GM21390 (cell line): ENCODE results near the gene KIAA1191.
A peak's percentile ranks its signal among the peaks of the same experiment; 100 is the strongest.
"Not testable (repeated sequence)": the region's sequence is repeated elsewhere in the genome, so short reads cannot be mapped to it uniquely, and the experiment has no call there.

Experiments used
- ATAC-seq: cut with Tn5 transposase; IDR thresholded peaks from one replicate; pipeline ENCODE4 v1.9.1; 2021; ENCODE audit not compliant: unreplicated experiment

Gene KIAA1191

GRCh38 chr5:176361437-176362232 is at the start of gene KIAA1191:
Gene KIAA1191 (minus strand): TSS chr5:176361764. CDS start chr5:176359508, 2,256 bp downstream.
- peak; percentile 90 for ATAC-seq

DNA sequence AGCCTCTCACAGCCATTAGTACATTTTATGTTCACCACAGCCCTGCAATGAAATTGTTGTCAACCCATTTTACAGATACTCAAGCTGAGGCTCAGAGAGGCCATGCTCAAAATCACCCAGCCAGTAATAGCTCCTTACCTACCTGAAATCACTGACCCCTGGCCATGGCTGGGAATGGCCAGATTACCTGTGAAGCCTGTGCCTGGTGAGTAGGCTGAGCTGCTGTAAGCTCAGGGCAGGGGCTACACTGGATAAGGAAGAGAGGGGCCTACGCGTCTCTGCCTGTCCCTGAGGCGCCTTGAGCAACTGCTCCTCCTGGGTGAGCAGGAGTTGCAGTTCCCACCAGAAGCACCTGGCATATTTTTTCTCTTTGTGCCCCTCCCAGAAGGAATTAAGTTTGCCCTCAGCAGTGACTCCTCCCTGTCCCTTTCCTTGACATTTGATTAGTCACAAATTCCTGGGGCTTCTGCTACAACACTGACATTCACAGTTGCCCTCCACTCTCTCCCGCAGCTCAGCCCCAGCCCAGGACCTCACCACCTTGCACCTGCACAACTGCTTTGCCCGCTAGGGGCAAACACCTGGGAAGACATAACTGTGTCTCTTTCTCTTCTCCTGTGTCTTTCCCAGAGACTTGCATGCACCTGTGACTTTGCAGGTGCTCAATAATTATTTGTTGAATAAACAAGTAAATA is 49.1 kb upstream of the KIAA1191 start:
- no peak for ATAC-seq

GRCh38 chr5:176409765-176410164 is 48.2 kb upstream of the KIAA1191 start:
- no peak for ATAC-seq

GRCh38 chr5:176408590-176408989 is 47.0 kb upstream of the KIAA1191 start:
- no peak for ATAC-seq

DNA sequence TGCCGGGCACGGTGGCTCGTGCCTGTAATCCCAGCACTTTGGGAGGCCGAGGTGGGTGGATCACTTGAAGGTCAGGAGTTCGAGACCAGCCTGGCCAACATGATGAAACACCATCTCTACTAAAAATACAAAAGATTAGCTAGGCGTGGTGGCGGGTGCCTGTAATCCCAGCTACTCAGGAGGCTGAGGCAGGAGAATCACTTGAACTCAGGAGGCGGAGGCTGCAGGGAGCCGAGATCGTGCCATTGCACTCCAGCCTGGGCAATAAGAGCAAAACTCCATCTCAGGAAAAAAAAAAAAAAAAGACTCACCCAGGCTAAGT is 46.6 kb upstream of the KIAA1191 start:
- ATAC-seq: not testable (repeated sequence)

DNA sequence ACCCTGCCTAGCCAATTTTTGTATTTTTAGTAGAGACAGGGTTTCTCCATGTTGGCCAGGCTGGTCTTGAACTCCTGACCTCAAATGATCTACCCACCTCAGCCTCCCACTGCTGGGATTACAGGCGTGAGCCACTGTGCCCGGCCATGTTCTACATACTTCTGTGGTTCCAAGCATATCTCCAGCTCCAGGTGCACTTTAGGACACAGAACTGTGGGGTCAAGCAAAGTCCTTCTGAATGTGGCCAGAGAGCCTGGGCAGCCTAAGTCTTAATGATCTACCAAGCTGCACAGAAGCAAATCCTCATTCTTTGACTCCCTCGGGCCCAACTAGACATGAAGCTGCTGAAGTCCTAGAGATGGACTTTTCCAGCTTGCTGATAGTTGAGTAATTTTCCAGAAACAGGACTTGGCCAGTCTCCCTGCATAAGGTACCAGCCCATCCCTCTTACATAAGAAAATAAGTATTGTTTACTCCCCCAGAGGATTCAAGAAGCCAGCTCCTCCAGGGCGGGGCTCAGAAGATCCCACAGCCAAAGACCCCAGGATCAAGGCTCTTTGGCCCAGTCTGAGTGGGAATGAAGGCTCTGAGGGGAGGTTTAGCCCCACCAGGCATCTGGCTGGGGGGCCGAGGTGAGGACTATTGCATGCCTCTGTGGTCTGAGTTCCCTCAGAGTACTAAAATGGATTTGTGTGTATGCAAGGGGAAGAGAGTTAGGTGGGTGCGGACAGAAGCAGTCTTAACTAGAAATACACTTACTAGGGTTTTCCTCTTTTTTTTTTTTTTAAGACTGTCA is 46.1 kb upstream of the KIAA1191 start:
- ATAC-seq: no peak

DNA sequence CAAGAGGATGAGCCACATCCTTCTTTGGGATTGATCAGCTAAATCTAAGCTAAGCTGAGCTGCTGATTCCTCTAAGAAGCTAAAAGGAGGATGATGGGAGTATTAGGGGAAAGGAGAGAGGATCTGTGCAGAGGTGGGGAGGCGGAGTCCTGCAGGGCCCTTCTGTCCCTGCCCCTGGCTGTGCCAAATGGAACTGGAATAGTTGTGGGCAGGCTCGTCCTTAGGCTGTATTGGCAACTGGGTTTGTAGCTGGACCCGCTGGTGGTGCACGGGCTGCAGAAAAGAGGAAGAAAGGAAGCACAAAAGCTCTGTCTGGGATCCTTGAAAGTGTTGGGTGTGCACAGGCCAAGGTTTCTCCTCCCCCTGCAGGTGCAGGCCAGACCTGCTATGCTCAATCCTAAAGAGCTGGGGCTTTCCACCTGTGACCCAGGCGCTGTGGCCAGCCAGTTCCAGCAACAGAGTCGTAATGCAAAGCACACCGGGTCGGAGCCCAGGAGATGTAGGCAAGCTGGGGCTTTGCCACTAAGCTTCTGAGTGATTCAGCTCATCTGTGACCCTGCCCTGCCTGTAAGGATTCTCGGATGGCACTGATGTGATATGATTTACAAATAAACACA is 45.0 kb upstream of the KIAA1191 start:
- ATAC-seq: no peak

- no peak for ATAC-seq
Measured at GRCh38 chr5:176405656-176406435, 44.3 kb upstream of the KIAA1191 start.

DNA sequence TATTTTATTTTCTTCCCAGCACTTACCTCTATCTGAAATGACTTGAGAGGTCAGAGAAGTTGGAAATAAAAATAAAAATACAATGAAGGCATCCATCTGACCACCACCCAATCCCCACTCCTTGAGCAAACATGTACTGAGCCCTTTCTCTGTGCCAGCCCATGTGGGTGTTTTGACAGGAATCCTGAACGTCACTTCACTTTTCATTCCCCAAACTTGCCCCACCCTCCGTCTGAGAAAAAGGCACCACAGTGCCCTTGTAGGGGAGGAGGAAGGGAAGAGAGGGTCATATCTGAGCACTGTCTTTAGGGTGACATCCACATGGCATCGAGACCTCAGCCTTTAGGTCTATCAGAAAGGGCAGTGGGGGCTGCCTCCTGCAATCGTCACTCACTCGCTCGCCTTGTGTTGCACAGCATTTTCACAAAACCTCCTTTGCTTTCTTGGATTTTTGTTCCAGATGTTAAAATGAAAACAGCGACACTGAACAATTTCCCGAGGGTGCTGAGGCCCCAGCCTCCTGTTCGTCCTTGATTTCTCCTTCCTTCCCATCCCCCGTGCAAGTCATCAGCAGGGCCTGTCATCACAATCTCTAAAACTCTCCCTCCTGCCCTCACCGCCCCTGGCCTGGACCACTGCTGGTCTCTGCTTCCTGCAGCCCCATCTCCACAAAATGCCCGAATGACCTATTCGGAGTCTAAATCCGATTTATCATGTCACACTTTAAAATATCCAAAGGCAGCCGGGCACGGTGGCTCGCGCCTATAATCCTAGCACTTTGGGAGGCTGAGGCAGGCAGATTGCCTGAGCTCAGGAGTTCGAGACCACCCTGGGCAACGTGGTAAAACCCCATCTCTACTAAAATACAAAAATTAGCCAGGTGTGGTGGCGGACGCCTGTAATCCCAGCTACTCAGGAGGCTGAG is 40.0 kb upstream of the KIAA1191 start:
- ATAC-seq: no peak

- no peak for ATAC-seq
Measured at GRCh38 chr5:176400382-176401156, 39.0 kb upstream of the KIAA1191 start.

GRCh38 chr5:176397736-176398420 is 36.3 kb upstream of the KIAA1191 start:
- ATAC-seq: no peak

GRCh38 chr5:176396330-176396729 is 34.8 kb upstream of the KIAA1191 start:
- no peak for ATAC-seq

DNA sequence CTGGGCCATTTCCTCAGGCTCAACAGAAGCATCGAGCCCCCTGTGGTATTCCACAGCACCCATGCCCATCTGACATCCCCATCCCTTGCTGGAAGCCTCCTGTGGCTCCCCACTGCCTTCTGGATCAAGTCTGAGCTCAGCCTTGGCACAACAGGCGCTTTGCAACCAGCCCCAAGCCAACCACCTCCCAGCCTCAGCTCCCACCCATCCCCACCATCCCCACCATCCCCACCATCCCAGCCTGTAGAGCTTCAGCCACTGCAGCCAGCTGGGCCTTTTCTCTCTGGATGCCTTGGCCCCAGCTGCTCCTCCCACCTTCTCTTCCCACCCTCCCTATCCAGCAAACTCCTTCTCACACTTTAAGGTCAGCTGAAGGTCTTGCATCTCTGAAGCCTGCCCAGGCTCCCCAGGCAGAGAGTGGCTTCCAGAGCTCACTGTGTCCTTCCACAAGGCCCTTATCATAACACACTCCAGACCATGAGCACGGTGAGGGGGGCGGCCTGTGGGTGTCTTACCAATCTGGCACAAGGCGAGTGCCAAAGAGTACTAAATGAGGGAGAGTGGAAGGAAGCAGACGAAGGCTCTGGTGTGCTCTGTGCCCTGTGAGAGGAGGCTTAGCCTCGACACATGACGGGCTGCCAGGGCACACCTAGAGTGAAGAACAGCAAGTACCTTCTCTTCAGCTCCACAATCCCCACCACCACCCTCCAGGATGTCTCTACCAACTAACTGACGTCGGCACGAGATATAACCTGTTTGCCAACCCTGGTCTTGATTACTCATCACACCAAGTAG is 33.5 kb upstream of the KIAA1191 start:
- ATAC-seq: no peak

GRCh38 chr5:176394096-176394495 is 32.5 kb upstream of the KIAA1191 start:
- ATAC-seq: no peak

GRCh38 chr5:176392526-176392925 is 31.0 kb upstream of the KIAA1191 start:
- no peak for ATAC-seq

DNA sequence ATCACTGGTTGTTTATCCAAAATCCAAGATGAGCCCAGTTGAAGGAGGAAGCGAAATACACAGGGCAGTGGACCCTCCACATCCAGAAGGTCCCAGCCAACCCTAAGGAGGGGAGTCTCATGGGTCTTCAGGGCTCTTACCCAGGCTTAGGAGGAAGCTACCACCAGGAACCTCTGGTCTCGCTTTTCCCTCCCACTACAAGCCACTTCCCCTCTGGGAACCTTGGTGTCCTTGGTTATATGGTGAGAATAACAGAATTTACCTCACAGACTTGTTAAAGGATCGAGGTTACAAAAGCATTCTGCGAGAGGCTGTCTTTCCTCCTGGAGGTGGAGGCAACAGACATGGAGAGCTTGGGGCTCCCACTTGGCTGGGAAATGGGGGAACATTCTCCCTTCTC is 30.4 kb upstream of the KIAA1191 start:
- no peak for ATAC-seq

- ATAC-seq: no peak
Measured at GRCh38 chr5:176391479-176391878, 29.9 kb upstream of the KIAA1191 start.
